Upper lobe of right lung (tissue), 1 donor: ENCODE data around the gene CCDC50. TPM values are rescaled to one million over a fixed set of nuclear protein-coding genes. Genes with fewer than 3 reads are reported as not detected.

ENCODE experiments used
- ATAC-seq: fragments of 200-7000 bp; cut with Tn5 transposase; one replicate; pipeline ENCODE4 v1.9.1; 2020; ENCODE audit warnings: mild to moderate bottlenecking, moderate library complexity
- DNase-seq: peaks from one replicate; pipeline ENCODE4 v3.0.0-alpha.2; 2020
- H3K27ac ChIP-seq: fragments of 200-600 bp; one replicate; pipeline ENCODE4 v1.8.0; 2022
- H3K27me3 ChIP-seq: fragments of 200-600 bp; one replicate; pipeline ENCODE4 v1.8.0; 2022; ENCODE audit warnings: mild to moderate bottlenecking
- H3K36me3 ChIP-seq: fragments of 200-600 bp; one replicate; pipeline ENCODE4 v1.8.0; 2022
- H3K4me1 ChIP-seq: fragments of 200-600 bp; one replicate; pipeline ENCODE4 v1.8.0; 2022
- H3K4me3 ChIP-seq: fragments of 200-600 bp; one replicate; pipeline ENCODE4 v1.8.0; 2022; ENCODE audit warnings: mild to moderate bottlenecking
- H3K9me3 ChIP-seq: fragments of 200-600 bp; one replicate; pipeline ENCODE4 v1.8.0; 2022
- intact Hi-C: fragments of 100-400 bp; cut with DNase I; formaldehyde crosslinking; loops from one replicate; pipeline ENCODE4 v1.11.0; 2022
- total RNA-seq: library from RNA; stranded (reverse); fragmentation: NEBNext Ultra II Directional; extraction: Animal tissue kit (Norgen Biotek cat#: 25700); gene quantifications from one replicate; pipeline ENCODE4 v1.2.1, GENCODE V29; 2021
- TF ChIP-seq, protein P1 (sequence below): fragments of 200-600 bp; IDR thresholded peaks from one replicate; pipeline ENCODE4 v1.8.0; 2022; ENCODE audit warnings: antibody characterized with exemption
- donor health status: DM: no; HTN: yes; CAD: no; lungs with severe emphysema.

Gene CCDC50
- total RNA-seq, 1 donor from 2014 or later: 73.2 TPM

DNA sequence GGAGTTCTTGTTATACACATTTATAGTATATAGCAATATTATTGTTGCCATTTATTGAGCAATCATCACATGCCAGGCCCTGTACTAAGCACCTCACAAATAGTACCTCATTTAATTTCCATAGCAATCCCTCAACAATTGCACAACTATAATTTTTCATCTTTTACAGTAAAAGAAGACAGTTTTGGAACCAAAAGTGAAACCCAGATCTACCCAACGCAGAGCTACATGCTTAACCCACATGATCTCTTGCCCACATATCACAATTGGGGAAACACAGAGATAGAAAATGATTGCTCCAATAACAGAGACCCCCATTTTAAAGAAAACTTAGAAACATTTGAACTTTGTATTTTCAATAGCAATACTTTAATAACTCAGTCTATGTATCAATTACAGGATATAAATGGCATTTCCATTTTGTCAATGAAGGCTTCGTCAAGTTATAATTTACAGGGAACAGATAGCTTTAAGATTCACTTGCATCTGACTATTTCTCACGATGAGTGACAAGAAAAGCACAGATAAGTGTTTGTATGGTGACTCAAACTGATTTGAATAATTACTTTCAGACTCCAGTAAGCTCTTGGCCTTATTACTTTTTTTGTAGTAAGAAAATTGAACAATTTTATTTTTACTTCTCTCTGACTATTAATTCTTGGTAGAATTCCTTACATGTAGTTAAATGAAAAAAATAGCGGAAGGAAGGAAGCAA is 38.7 kb upstream of the CCDC50 start:
- Histone ChIP-seq H3K27me3 (no peaks in the 10 kb centered on the region), H3K4me3 (no peak overlapping the region), H3K9me3 (no peaks in the 10 kb centered on the region), H3K36me3 (no peaks in the 10 kb centered on the region), H3K27ac (no peak overlapping the region), H3K4me1 (no peaks in the 10 kb centered on the region)
- ATAC-seq (peak; percentile 65), DNase-seq (no peak)
- intact Hi-C loops: no loop called here
- TF ChIP-seq, protein P1, sequence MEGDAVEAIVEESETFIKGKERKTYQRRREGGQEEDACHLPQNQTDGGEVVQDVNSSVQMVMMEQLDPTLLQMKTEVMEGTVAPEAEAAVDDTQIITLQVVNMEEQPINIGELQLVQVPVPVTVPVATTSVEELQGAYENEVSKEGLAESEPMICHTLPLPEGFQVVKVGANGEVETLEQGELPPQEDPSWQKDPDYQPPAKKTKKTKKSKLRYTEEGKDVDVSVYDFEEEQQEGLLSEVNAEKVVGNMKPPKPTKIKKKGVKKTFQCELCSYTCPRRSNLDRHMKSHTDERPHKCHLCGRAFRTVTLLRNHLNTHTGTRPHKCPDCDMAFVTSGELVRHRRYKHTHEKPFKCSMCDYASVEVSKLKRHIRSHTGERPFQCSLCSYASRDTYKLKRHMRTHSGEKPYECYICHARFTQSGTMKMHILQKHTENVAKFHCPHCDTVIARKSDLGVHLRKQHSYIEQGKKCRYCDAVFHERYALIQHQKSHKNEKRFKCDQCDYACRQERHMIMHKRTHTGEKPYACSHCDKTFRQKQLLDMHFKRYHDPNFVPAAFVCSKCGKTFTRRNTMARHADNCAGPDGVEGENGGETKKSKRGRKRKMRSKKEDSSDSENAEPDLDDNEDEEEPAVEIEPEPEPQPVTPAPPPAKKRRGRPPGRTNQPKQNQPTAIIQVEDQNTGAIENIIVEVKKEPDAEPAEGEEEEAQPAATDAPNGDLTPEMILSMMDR: no peak

DNA sequence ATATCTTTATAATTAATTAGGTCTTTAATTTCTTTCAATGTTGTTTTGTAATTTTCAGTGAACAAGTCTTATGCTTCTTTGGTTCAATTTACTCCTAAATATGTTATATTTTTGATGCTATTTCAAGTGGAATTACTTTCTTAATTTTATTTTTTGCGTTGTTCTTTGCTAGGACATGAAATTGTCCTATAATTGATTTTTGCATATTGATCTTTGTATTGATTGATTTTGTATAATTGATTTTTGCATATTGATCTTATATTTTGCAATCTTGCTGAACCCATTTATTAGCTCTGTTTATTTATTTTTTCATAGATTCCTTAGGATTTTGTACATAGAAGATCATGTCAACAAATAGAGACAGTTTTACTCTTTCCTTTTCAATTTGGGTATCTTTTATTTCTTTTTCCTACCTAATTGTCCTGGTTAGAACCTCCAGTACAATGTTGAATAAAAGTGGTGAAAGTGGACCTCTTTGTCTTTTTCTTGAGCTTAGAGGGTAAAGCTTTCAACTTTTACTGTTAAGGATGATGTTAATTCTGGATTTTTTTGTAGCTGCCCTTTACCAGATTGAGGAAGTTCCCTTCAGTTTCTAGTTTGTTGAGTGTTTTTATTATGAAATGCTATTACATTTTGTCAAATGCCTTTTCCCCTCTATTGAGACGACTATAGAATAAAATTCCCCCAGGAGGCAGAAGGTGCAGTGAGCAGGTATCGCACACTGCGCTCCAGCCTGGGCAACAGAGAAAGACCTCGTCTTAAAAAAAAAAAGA is 36.8 kb upstream of the CCDC50 start:
- TF ChIP-seq, protein P1: no peak
- Histone ChIP-seq H3K36me3 (no peaks in the 10 kb centered on the region), H3K9me3 (no peaks in the 10 kb centered on the region), H3K27me3 (no peaks in the 10 kb centered on the region), H3K4me3 (no peak overlapping the region), H3K27ac (no peak overlapping the region), H3K4me1 (no peaks in the 10 kb centered on the region)
- ATAC-seq (no peak), DNase-seq (no peak)
- intact Hi-C loops: no loop called here

DNA sequence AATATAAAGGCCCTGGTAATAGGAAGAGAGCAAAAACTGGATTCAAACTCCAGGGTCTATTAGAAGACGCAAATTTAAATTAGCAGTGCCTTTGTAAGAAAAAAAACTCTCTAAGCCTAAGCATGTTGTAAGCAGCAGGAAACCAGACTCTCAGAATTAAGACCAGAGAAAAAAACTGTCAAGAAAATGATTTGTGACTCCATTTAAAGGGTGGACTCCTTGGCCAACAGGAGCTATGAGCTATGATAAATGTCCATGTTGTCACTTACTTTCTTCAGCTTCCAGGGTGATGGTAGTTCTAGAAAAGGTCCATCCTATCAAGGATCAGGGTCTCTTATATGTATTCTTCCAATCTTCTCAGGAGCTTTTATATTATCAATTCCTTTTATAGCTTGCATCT is 34.9 kb upstream of the CCDC50 start:
- intact Hi-C loops: no loop called here
- ATAC-seq: no peak
- TF ChIP-seq, protein P1: no peak

DNA sequence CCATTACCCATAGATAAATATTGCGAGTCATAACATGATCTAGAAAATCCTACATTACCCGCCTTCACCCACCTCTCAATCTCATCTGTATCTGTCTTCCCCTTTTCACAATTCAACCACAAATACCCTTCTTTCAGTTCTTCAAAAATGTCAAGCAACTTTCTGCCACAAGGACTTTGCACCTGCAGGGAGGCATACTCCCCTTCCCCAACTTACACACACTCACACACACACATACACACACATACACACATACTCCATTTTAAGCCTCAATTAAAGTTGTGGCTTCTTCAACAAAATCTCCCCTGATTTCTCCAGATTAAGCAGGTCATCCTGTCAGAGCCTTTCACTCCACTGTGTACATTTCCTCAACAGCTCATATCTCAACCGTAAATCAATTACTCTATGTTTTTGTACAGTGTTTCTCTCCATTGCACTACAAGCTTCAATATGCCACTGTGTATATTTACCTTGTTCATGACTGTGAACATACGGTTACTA is 33.1 kb upstream of the CCDC50 start:
- Histone ChIP-seq H3K27ac (no peak overlapping the region), H3K27me3 (no peaks in the 10 kb centered on the region), H3K9me3 (no peaks in the 10 kb centered on the region), H3K4me1 (no peaks in the 10 kb centered on the region), H3K36me3 (no peaks in the 10 kb centered on the region), H3K4me3 (no peak overlapping the region)
- intact Hi-C loops: no loop called here
- no peak for DNase-seq
- TF ChIP-seq, protein P1: no peak
- ATAC-seq: no peak

More for the DNA sequence above, 34.9 kb upstream of the CCDC50 start:
- H3K27me3 ChIP-seq: no peaks in the 10 kb centered on the region
- no peaks in the 10 kb centered on the region for H3K9me3 ChIP-seq
- H3K27ac ChIP-seq: no peak overlapping the region
- no peak for DNase-seq
- H3K4me1 ChIP-seq: no peaks in the 10 kb centered on the region
- H3K4me3 ChIP-seq: no peak overlapping the region
- H3K36me3 ChIP-seq: no peaks in the 10 kb centered on the region

DNA sequence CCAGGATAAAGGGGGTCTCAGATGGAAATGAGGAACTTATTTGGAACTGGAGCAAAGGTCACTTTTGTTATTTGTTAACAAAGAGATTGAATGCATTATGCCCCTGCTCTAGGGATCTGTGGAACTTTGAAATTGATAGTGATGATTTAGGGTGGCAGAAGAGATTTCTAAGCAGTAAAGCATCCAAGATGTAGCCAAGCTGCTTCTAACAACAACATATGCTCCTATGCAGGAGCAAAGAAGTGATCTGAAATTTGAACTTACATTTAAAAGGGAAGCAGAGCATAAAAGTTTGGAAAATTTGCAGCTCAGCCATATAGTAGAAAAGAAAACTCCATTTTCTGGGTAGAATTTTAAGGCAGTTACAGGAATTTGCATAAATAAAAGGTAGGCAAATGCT is 30.3 kb upstream of the CCDC50 start:
- Histone ChIP-seq H3K4me1 (no peaks in the 10 kb centered on the region), H3K27ac (no peak overlapping the region), H3K36me3 (no peaks in the 10 kb centered on the region), H3K9me3 (no peaks in the 10 kb centered on the region), H3K4me3 (no peak overlapping the region), H3K27me3 (no peaks in the 10 kb centered on the region)
- intact Hi-C loops: no loop called here
- no peak for DNase-seq
- no peak for ATAC-seq
- TF ChIP-seq, protein P1: no peak
